Measurements from ENCODE around the gene BCL2L15.
"Not testable (repeated sequence)": the region's sequence is repeated elsewhere in the genome, so short reads cannot be mapped to it uniquely, and the experiment has no call there.

The BCL2L15 gene

DNA sequence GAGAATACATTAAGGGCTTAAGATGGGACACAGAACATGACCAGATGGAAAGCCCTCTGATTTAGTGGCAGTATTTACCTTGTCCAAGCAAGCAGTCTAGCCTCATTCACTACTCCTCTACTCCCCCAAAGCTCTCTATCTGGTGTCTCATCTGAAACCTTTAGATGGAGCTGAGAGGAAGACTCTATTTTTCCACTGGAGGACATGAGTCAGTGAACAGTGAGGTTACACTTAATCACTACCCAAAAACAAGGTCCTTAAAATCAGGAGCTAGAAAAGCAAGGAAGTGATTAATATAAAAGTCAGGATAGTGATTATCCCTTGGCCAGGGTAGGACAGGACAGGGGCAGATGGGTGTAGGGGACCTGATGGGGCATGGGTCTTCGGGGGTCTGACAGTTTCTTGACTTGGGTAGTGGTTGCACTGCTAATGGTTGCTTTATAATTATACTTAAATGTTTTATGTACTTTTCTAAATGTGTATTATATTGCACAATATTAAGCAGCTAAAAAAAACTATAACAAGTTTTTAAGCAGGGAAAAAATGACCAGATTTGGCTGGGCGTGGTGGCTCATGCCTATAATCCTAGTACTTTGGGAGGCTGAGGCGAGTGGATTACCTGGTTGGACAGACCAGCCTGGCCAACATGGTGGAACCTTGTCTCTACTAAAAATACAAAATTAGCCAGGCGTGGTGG lies 18.8 kb downstream of the BCL2L15 start:
- DNase-seq = peak; percentile 39

DNA sequence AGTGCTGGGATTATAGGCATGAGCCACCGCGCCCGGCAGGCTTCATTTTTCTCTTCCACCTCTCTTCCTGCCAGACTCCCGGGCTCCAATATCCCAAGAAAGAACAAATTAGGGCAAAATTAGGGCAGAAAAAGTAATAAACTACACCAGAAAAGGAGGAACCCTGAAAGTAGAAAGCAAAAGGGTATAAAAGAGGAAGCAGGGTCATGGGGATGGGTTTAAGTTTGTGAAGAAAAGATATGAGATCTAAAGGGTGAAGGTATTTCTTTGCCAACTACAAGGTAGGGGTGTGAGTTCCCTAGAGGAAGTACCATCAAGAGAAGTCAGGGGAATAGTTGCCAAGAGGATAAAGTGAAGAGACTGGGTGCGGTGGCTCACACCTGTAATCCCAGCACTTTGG lies 25.7 kb downstream of the BCL2L15 start:
- DNase-seq = no peak

DNA sequence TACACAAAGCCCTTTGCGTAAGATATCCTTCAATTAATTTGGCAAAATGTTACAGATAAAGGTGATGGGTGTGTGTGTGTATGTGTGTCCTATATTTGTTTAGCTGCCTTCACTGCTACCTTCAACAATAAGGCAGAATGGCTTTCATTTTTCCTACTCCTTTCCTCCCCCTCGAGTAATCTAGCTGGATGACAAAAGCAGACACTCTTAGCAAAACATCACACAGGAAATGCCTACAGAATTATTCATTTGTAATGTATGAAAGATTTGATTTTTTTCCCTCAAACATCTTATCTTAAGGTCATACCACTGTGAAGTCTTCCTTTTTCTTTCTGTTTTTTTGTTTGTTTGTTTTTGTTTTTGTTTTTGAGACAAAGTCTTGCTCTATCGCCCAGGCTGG lies 26.5 kb downstream of the BCL2L15 start:
- no peak for DNase-seq

DNA sequence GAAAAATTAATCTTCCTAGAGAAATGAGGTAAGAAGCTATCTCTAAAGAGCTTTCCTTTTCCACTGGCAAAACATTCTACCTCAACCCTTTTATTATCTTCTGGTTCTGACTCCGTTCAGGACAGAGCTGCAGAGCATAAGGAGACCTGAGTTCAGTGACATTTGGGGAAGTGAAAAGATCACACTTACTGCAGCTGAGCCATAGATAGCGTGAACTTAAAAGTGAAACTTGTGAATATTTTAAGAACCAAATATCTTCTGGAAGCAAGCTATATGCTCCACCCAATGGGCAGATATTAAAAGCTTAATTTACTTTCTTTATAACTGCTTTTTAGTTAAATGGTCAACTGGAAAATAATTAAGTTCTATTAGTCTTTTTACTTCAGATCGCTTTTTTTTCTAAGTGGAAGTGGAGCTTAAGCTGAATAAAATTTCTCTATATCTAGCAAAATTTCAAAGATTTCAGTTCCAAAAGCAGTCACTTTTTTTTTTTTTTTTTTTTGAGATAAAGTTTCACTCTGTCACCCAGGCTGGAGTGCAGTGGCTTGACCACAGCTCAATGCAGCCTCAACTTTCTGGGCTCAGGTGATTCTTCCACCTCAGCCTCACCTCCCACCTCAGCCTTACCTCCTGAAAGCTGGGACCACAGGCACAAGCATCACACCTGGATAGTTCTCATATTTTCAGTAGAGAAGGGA lies 27.8 kb downstream of the BCL2L15 start:
- no peak for DNase-seq

DNA sequence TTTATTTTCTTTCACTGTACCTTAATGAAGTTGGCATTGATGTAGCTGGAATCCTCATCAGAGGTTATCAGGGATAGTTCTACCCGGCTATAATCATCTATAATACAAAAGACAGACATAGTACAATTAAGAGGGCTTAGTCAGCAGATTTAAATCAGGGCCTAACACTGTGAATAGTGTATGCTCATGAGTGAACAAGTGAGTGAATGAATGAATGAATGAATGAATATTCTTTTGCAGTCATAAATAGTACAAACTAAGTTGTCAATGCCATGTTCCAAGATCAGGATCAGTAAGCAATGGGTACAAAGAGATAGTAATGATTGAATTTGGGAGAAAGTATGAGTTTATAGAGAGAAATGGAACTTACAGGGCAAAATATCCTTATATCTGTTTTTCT lies 28.4 kb downstream of the BCL2L15 start:
- no peak for DNase-seq

DNA sequence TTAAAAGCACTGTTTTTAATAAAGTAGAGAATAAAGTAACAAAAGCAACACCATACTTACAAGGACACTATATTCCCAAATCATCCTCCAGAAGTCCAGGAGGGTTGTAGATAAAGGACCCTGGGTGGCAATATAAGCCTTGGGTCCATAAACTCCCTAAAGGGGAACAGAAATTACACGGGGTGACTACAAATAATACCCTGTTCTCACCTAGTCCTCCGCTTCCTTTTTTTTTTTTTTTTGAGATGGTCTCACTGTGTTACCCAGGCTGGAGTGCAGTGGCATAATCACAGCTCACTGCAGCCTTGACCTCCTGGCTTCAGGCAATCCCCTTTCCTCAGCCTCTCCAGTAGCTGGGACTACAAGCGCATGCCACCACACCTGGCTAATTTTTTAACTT lies 29.0 kb downstream of the BCL2L15 start:
- DNase-seq = no peak

DNA sequence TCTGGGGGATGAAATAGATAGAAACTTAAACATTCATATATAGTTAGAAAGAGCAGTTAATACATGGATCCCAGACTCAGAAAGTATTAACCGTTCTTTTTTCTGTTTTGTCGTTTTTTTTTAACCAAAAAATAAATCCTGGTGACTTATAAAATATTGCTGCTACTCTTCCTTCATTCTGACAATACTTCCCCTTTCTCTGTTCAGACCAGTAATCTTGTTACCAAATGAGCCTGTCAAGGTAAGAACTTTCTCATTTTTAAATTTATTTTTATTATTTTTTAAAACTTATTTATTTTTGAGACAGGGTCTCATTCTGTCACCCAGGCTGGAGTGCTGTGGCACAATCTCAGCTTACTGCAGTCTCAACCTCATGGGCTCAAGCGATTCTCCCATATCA lies 29.6 kb downstream of the BCL2L15 start:
- DNase-seq = no peak

DNA sequence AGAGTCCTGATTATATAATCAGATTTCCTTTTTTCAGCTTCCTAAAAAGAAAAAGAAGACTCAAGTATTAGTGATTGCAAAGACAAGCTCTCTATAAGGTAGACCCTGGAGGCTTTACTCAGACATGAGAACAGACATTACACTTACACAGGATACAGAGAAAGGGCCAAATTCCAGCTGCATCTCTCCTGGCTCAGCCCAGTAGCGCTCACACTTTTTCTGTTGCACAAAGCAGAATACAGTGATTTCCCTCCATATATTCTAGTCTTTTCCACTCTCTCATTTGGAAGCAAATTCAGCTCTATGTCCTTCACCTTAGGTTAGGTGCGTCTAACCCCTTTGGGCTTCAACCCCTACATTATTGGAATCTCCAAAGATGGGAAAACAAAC lies 31.0 kb downstream of the BCL2L15 start:
- DNase-seq = no peak

DNA sequence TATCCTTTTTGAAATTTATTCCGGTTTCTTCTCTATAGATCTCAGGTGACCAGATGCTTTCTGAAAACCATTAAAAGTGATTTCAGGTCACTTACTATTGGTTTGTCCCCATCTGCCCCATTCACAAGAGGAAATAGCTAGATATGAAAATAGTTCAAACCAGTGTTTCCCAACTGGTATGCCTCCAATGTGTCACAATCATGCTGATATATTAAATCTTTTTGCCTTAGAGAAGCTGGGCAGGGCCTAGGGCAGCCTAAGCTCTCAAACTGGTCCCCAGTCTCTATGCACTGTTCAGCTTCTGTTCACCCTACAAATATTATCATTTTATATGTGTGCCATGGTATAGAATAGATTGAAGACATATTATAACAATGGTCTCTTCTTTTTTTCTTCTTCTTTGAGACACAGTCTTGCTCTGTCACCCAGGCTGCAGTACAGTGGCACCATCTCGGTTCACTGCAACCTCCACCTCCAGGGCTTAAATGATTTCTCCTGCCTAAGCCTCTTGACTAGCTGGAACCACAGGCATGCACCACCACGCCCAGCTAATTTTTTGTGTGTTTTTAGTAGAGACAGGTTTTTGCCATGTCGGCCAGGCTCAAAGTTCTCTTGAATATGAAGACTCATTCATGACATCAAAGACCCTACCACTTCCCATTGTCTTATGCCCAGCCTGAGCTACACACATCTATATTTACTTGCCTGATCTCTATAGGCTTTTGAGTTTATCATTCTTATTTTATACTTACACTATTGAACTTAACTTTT lies 31.6 kb downstream of the BCL2L15 start:
- DNase-seq = no peak

DNA sequence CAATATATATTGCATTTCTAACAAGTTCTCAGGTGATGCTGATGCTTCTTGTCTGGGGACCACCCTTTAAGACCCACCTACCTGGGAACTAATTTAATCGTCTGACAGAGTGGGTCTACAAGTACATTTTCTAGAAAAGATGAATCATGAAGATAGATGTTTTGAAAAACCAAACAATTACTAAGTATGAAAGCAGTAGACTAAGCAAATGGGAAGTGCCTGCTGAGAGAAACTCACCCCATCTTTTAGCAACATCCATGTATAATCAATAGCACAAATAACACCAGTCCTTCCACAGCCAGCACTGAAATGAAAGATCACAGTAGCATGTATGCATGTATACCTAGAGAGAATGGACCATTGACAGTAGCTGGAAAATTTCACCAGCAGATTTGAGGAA lies 33.1 kb downstream of the BCL2L15 start:
- no peak for DNase-seq

DNA sequence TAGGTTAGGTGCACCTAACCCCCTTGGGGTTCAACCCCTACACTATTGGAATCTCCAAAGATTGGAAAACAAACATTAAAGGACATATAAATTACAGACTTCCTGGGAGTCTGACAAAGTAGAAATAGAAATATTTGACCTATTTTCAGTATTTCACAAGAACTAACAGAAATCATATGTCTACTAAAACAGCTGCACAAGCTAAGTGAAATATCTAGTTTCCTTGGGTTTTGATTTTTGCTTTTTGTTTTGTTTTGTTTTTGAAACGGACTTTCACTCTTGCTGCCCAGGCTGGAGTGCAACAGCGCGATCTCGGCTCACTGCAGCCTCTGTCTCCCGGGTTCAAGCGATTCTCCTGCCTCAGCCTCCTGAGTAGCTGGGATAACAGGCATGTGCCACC lies 34.7 kb downstream of the BCL2L15 start:
- DNase-seq = not testable (repeated sequence)

DNA sequence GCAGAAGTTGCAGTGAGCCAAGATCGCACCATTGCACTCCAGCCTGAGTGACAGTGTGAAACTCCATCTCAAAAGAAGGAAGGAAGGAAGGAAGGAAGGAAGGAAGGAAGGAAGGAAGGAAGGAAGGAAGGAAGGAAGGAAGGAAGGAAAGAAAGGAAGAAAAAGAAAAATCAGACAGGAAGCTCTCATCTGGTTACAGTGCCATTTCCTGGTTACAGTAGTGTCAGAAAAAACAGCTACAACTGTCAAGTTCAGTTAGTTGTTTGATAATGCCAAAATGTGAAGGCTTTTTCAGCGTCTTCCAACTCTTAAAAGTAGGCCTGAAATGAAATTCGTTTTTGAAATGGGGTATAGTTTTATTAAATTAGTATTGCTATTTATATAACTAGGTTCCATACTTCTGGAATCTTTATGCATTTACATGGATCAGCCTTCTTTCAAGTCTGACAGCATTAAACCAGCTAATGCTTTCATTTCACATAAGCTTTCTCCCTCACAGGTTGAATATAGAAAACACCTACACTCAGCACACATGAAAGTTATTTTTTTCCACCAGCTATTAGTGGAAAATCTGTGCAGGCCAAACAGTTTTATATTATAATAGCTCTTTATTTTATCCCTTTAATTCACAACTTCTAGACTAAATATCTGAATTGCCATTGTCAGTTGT lies 37.1 kb downstream of the BCL2L15 start:
- no peak for DNase-seq

DNA sequence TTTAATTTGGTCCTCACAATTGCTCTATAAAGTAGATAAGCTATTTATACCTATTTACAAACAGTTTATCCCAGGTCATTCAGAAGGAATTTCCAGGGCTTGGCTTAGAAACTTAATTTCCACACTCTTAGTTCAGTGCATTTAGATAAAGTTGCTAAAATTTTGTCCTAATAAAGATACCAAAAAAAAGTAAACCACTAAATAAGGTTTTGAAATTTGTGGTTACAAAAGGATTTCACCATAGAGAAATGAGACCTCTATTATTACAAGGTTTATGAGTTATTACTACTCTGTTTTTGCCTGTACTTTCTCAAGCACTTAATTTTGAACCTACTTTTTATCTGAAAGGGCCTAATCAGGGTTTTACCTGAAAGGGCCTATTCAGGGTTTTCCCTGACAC lies 38.3 kb downstream of the BCL2L15 start:
- no peak for DNase-seq

DNA sequence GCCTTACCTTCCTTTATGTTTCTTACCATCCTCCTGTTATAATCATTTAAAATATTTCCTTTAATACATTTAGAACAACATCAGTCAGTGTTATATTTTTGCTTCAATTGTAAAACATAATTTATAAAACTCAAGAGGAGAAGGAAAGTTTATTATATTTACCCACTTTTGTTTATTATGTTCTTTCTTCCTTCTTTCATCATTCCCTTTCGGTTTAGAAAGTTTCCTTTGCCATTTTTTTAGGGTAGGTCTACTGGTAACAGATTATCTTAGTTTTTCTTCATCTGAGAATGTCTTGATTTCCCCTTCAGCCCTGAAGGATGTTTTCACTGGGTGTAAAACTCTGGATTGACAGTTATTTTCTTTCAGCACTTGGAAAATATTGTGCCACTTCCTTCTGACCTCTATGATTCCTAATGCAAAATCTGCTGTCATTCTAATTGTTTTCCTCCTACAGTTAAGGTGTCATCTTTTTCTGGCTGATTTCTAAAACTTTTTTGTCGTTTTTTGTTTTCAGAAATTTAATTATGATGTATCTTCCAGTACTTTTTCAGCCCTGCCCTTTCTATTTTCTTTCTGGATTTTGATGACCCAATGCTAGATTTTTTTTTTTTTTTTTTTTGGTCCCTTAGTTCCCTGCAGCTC lies 40.9 kb downstream of the BCL2L15 start:
- no peak for DNase-seq

DNA sequence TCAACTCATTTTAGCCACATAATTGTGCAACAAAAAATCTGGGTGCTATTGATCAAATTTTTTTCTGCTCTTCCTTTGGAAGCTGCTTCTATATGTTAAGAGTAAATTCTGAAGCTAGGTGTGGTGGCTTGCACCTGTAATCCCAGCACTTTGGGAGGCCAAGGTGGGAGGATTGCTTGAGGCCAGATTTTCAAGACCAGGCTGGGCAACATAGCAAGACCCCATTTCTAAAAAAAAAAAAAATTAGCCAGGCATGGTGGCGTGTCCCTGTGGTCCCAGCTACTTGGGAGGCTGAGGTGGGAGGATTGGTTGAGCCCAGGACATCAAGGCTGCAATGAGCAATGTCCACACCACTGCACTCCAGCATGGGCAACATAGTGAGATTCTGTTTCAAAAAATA lies 50.8 kb downstream of the BCL2L15 start:
- DNase-seq = no peak

DNA sequence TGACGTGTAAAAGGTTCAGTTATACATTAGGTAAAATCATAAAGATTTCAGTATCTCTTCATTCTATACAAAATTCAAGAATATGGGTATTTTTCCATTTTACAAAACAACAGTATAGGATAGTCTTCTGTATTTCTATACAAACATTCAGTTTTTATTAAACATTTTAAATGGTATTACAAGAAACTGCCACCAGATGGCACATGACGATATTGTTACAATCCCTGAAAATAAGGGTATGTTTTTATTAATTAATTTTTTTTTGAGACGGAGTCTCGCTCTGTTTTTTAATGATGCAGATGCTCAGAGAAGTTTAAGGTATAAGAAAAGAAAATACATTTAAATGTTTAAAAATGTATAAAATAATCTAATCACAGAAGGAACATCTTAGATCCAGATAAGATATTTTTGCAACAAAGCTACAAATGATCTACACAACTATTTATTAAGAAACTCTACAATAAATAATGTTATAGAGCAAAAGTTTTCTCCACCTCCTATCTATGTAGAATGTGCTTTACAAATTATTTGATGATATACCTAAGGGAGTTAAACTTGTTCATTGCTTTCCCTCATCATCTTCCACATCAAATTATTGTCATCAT lies 51.6 kb downstream of the BCL2L15 start:
- DNase-seq = no peak

DNA sequence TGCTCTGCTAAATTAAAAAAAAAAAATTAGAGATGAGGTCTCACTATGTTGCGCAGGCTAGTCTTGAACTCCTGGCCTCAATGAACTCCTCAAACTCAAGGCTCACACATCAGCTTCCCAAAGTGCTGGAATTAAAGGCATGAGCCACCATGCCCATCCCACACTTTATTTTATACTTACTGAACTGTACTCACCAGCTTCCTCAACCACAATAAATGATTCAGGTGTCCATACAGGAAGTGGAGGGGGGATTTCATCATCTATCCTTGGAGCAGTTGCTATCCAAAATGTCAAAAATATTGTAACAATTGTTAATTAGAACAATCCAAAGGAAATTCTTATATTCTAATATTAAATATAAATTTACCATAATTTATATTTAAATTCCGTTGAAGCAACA lies 52.7 kb downstream of the BCL2L15 start:
- DNase-seq = no peak
